Esophagus (tissue), 2 donors: Measurements from ENCODE around the gene CBY1. TPM values are rescaled to one million over a fixed set of nuclear protein-coding genes. Genes with fewer than 3 reads are reported as not detected.

Experiments used
- H3K27ac ChIP-seq, 2 donors: one replicate each; pipeline ENCODE4 v1.5.1; 2013; ENCODE audit warnings: low read depth in 2 of 2, mild to moderate bottlenecking in 2 of 2, inconsistent platforms in 1 of 2, low read length in 1 of 2, moderate library complexity in 1 of 2
- H3K27me3 ChIP-seq, 2 donors: one replicate each; pipeline ENCODE4 v1.6.1; 2013; ENCODE audit warnings: low read length in 2 of 2, control low read depth in 1 of 2, mild to moderate bottlenecking in 1 of 2; ENCODE audit not compliant: insufficient read depth in 2 of 2, control insufficient read depth in 1 of 2
- H3K36me3 ChIP-seq, 2 donors: one replicate each; pipeline ENCODE4 v1.6.1; 2013; ENCODE audit warnings: low read length in 1 of 2; ENCODE audit not compliant: control insufficient read depth in 2 of 2, insufficient read depth in 2 of 2
- H3K4me1 ChIP-seq, 2 donors: one replicate each; pipeline ENCODE4 v1.6.1; 2013; ENCODE audit warnings: low read length in 1 of 2; ENCODE audit not compliant: control insufficient read depth in 2 of 2, insufficient read depth in 2 of 2
- H3K4me3 ChIP-seq, 2 donors: one replicate each; pipeline ENCODE4 v1.5.1; 2013; ENCODE audit warnings: low read length in 2 of 2, mild to moderate bottlenecking in 2 of 2, low read depth in 1 of 2, moderate library complexity in 1 of 2
- H3K9me3 ChIP-seq, 2 donors: one replicate each; pipeline ENCODE4 v1.6.1; 2013; ENCODE audit warnings: mild to moderate bottlenecking in 2 of 2, low read depth in 1 of 2, low read length in 1 of 2, moderate library complexity in 1 of 2; ENCODE audit not compliant: control insufficient read depth in 2 of 2, insufficient read depth in 1 of 2
- WGBS, 2 donors: extraction: QIAGEN DNeasy Blood & Tissue Kit; methylation state at CpG; one replicate each; pipeline ENCODE4 v1.1.7; 2013; 5-methylcytosine and 5-hydroxymethylcytosine counted together
- polyA plus RNA-seq, 2 donors: library from polyadenylated mRNA; stranded (reverse); fragments of 200-250 nt; gene quantifications; one replicate each; pipeline ENCODE4 v1.2.3, GENCODE V29; 2013
- donor health status: healthy with polysubstance abuse.
- donor health status: Bipolar disorder and iron deficiency.

Gene CBY1
- polyA plus RNA-seq, 2 donors = 24.1 to 28.9 TPM

DNA sequence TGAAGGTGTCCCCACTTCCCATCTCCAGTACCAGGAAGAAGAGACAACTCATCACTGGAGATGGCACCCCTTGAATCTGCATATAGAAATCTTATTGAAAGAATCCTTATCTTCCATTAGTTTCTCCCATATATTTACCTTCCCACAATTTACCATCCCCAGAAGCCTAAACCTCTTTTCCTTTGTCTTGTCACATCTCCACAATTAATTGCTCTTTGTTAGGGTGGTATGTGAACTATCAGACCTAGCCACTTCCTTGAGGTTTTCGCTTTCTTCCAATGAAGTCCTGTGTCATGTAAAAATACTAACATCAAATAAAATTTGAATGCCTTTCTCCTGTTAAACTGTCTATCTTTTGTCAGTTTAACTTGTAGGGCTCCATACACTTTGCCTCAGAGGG lies 38.2 kb upstream of the CBY1 start:
- Histone ChIP-seq H3K9me3 (no peaks in the 10 kb centered on the region), H3K27ac (no peak overlapping the region), H3K4me1 (peaks cover 0 to 5% of the 10 kb centered on the region in 2 donors), H3K27me3 (no peaks in the 10 kb centered on the region), H3K4me3 (no peak overlapping the region), H3K36me3 (no peaks in the 10 kb centered on the region)
- WGBS, 2 donors = 86 to 96% methylated on average over 1 of the region's 1 CpG

DNA sequence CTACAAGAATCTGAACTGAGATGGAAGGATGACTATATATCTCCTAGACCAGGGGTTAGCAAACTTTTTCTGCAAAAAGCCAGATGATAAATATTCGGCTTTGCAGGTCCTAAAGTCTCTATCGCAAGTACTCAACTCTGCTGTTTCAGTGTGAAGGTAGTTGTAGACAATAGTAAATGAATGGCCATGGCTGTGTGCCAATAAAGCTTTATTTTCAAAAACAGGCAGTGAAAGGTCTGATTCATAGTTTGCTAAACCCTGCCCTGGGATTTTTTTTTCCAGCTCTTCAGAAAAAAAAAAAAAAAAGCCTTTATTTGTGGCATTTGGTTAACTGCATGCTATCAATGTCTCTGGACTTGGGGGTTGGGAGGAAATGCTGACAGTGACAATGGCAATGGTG lies 37.8 kb upstream of the CBY1 start:
- H3K27me3 ChIP-seq = no peaks in the 10 kb centered on the region
- no peak overlapping the region for H3K4me3 ChIP-seq
- no peaks in the 10 kb centered on the region for H3K9me3 ChIP-seq
- H3K36me3 ChIP-seq = no peaks in the 10 kb centered on the region
- WGBS, 2 donors = 87 to 93% methylated on average over 2 of the region's 2 CpGs
- peaks cover 0 to 5% of the 10 kb centered on the region in 2 donors for H3K4me1 ChIP-seq
- H3K27ac ChIP-seq = no peak overlapping the region

DNA sequence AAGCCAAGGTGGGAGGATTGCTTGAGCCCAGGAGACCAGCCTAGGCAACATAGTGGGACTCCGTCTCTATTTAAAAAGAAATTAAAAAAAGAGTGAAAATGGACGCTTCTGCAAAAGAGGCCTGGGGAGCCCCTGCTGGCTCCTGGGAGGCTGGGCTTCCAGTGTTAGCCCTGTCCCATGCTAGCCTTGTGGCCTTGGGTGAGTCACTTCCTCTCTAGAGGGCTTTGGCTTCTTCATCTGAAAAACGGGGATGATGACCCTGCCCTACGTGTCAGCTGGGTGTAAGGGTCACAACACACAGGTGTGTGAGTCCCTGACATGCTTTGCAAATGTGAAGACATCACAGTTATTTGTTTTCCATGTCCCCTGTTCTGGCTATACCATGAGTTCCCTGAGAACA lies 33.1 kb upstream of the CBY1 start:
- no peaks in the 10 kb centered on the region for H3K9me3 ChIP-seq
- WGBS, 2 donors = 73 to 78% methylated on average over 4 of the region's 4 CpGs
- H3K36me3 ChIP-seq = no peaks in the 10 kb centered on the region
- H3K4me1 ChIP-seq = no peaks in the 10 kb centered on the region
- H3K27ac ChIP-seq = no peak overlapping the region
- H3K27me3 ChIP-seq = no peaks in the 10 kb centered on the region
- no peak overlapping the region for H3K4me3 ChIP-seq

DNA sequence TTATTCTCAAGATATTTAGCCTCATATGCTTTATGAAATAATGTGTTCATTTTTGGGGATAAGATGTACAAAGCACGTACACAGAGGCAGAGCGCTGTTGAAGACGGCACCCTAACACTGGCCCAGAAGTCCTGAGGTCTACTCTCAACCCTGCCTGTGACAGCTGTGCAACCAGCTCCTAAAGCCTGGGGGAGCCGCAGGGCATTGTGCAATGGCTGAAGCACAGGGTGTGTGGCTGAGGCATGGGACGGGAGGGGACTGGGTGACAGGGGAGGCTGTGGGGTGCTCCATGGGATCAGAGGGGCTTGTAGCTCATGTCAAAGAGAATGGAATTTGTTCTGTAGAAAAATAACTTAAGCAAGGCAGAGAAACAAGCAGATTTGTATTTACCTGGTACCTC lies 28.0 kb upstream of the CBY1 start:
- Histone ChIP-seq H3K27ac (no peak overlapping the region), H3K4me1 (no peaks in the 10 kb centered on the region), H3K27me3 (no peaks in the 10 kb centered on the region), H3K9me3 (no peaks in the 10 kb centered on the region), H3K36me3 (no peaks in the 10 kb centered on the region), H3K4me3 (no peak overlapping the region)
- 87 to 89% methylated on average over 5 of the region's 5 CpGs for WGBS, 2 donors

DNA sequence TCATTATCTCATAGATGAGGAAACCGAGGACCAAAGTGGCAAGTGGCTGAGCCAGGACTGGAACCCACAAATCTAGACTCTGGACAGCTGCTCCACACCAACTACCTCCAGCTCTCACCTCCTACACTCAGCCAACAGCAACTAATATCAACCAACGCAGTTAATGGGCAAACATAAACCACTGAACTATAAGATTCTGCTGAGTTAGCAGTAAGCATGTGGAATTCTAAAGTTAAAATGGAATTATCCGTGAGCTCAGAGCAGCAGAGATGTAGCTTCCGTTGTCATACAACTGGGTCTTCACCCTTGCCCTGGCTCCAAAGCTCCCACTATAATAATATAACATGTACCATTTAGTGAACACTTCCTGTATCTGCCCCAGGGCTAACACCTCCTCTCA lies 27.3 kb upstream of the CBY1 start:
- H3K27ac ChIP-seq = no peak overlapping the region
- no peaks in the 10 kb centered on the region for H3K9me3 ChIP-seq
- 86 to 93% methylated on average over 4 of the region's 4 CpGs for WGBS, 2 donors
- no peaks in the 10 kb centered on the region for H3K4me1 ChIP-seq
- H3K36me3 ChIP-seq = no peaks in the 10 kb centered on the region
- no peaks in the 10 kb centered on the region for H3K27me3 ChIP-seq
- no peak overlapping the region for H3K4me3 ChIP-seq

DNA sequence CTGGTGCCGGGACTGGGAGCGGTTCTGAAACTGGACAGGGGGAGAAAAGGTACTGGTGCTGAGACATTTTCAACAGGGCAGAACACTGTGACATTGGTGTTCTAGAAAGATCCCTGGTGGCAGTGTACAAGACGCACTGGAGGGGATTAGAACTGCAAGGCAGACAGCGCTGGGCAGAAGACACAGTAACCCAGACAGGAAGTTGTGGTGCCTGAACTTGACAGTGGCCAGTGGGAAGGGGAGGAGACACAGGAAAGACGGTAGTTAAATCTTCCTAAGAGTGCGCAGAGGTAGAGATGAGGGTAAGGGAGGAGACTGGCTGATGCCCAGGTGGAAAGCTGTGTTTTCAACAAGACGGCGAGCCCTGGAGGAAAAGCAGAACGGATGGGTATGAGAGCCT lies 24.7 kb upstream of the CBY1 start:
- Histone ChIP-seq H3K27me3 (no peaks in the 10 kb centered on the region), H3K9me3 (no peaks in the 10 kb centered on the region), H3K4me3 (no peak overlapping the region), H3K4me1 (no peaks in the 10 kb centered on the region), H3K27ac (no peak overlapping the region), H3K36me3 (no peaks in the 10 kb centered on the region)
- WGBS, 2 donors = 83 to 87% methylated on average over 9 of the region's 9 CpGs

DNA sequence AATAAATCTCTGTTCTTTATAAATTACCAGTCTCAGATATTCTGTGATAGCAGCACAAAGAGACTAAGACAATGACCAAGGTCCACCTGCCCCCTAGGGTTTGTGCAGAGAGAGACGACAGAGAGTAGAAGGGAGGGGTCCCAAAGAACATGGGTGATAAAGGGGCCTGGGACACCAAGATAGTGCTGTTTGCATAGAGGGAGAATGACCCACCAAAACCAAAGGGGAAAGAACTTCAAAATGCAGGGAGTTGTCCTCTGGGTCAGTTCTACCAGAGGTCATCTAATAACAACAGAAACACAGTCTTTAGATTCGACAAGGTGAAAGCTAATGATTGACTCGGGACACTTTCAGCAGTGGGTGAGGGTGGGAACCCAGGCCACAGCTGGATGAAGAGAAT lies 23.9 kb upstream of the CBY1 start:
- Histone ChIP-seq H3K4me3 (no peak overlapping the region), H3K27ac (no peak overlapping the region), H3K4me1 (no peaks in the 10 kb centered on the region), H3K9me3 (no peaks in the 10 kb centered on the region), H3K36me3 (no peaks in the 10 kb centered on the region), H3K27me3 (no peaks in the 10 kb centered on the region)
- WGBS, 2 donors = 70 to 77% methylated on average over 3 of the region's 3 CpGs

DNA sequence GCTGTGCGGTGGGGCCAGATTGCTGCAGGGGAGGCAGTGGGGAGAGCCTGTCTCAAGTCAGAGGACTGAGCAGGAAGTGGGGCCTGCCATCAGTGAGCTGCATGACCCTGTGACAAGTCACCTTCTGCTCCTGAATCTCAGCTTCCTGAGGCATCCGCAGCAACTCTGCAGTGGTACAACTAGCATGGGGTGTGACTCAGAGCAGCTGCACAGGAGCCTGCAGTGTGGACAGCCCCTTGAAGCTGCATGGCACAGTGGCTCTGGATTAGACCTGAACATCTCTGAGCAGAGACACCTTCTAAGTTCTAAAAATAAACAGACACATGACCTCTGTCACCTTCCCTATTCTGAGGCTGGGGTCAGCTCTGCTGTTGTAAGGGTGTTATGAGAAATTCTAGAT lies 18.2 kb upstream of the CBY1 start:
- no peaks in the 10 kb centered on the region for H3K4me1 ChIP-seq

DNA sequence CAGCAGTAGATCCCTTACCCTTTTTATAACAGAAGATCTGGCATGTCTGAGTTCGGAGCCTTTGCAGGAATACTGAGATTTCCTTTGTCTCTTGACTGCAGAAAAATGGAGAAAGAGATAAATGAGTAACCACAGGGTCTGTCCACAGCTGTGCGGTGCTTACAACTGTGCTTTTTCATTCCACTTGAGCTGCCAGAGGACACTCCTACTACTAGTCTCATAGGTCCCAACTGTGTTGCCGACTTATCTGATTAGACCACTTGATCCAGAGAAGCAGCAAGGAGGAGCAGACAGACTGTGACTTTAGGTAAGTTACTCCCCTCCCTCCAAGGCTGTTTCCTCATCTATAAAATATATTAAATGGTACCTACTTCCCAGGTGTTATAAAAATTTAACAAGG lies 17.7 kb upstream of the CBY1 start:
- peaks cover 0 to 5% of the 10 kb centered on the region in 2 donors for H3K27me3 ChIP-seq
- no peaks in the 10 kb centered on the region for H3K36me3 ChIP-seq
- WGBS, 2 donors = 67 to 78% methylated on average over 3 of the region's 3 CpGs
- no peak overlapping the region for H3K4me3 ChIP-seq
- H3K9me3 ChIP-seq = no peaks in the 10 kb centered on the region
- H3K4me1 ChIP-seq = no peaks in the 10 kb centered on the region
- H3K27ac ChIP-seq = no peak overlapping the region

More for the DNA sequence above, 18.2 kb upstream of the CBY1 start:
- H3K9me3 ChIP-seq = no peaks in the 10 kb centered on the region
- H3K4me3 ChIP-seq = no peak overlapping the region
- no peaks in the 10 kb centered on the region for H3K36me3 ChIP-seq
- H3K27ac ChIP-seq = no peak overlapping the region
- peaks cover 0 to 5% of the 10 kb centered on the region in 2 donors for H3K27me3 ChIP-seq
- 87 to 90% methylated on average over 2 of the region's 2 CpGs for WGBS, 2 donors

DNA sequence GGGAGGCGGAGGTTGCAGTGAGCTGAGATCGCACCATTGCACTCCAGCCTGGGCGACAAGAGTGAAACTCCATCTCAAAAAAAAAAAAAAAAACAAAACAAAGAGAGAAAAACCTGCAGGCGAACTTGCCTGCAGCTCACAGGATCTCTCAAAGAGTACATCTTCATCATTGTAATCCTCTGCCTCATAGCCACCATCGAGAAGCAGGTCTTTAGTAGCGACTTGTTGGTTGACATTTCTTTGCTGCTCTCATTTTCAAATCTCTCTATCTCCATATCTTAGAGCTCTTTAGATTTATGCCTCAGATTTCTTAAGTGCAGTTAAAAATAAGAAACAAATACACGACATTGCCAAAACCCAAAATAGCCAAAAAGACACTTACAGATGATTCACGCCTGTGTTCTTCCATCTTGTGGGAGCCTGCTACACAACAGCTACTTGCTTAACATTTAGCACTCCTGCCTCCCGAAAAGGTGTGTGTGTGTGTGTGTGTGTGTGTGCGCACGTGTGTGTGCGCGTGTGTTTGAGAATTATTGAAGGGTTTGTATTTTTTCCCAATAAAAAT lies 14.9 kb upstream of the CBY1 start:
- peaks cover 0 to 5% of the 10 kb centered on the region in 2 donors for H3K27me3 ChIP-seq
- no peaks in the 10 kb centered on the region for H3K4me1 ChIP-seq
- WGBS, 2 donors = 90 to 96% methylated on average over 12 to 13 of the region's 13 CpGs
- no peaks in the 10 kb centered on the region for H3K36me3 ChIP-seq
- H3K9me3 ChIP-seq = no peaks in the 10 kb centered on the region
- H3K4me3 ChIP-seq = no peak overlapping the region
- no peak overlapping the region for H3K27ac ChIP-seq
